Mesenchymal stem cell (in vitro differentiated cells and primary cell): ENCODE measurements around the gene SNCAIP.

ENCODE experiments used
- DNase-seq: peaks from one replicate; pipeline ENCODE4 v3.0.0-alpha.2; 2013
- H2AFZ ChIP-seq: one replicate; pipeline ENCODE4 v1.6.1; 2013; ENCODE audit warnings: low read depth, mild to moderate bottlenecking, control low read depth, inconsistent platforms, low read length, moderate library complexity
- H2AK5ac ChIP-seq: 2 replicates; pipeline ENCODE4 v1.6.1; 2013; ENCODE audit warnings: low read length, moderate library complexity, mild to moderate bottlenecking, inconsistent platforms; ENCODE audit not compliant: severe bottlenecking
- H2BK120ac ChIP-seq: one replicate; pipeline ENCODE4 v1.6.1; 2013; ENCODE audit warnings: low read depth, mild to moderate bottlenecking, inconsistent platforms, low read length, moderate library complexity
- H2BK12ac ChIP-seq, 2 experiments: one replicate each; pipeline ENCODE4 v1.6.1; 2013; ENCODE audit warnings: inconsistent platforms in 2 of 2, low read length in 2 of 2, mild to moderate bottlenecking in 2 of 2, moderate library complexity in 2 of 2, control low read depth in 1 of 2
- H2BK15ac ChIP-seq: one replicate; pipeline ENCODE4 v1.6.1; 2013; ENCODE audit warnings: mild to moderate bottlenecking, low read depth, inconsistent platforms; ENCODE audit not compliant: poor library complexity, severe bottlenecking
- H2BK5ac ChIP-seq: 2 replicates; pipeline ENCODE4 v1.6.1; 2013; ENCODE audit warnings: low read depth, mild to moderate bottlenecking, low read length, control low read depth, inconsistent platforms; ENCODE audit not compliant: poor library complexity, severe bottlenecking
- H3K14ac ChIP-seq, 2 experiments: one replicate each; pipeline ENCODE4 v1.6.1; 2013; ENCODE audit warnings: inconsistent platforms in 2 of 2, low read length in 2 of 2, control low read depth in 1 of 2, mild to moderate bottlenecking in 1 of 2, moderate library complexity in 1 of 2
- H3K18ac ChIP-seq, 2 experiments: one replicate each; pipeline ENCODE4 v1.6.1; 2013; ENCODE audit warnings: inconsistent platforms in 2 of 2, low read length in 2 of 2, control low read depth in 1 of 2, low read depth in 1 of 2, mild to moderate bottlenecking in 1 of 2
- H3K23ac ChIP-seq, 2 experiments: one replicate each; pipeline ENCODE4 v1.6.1; 2013; ENCODE audit warnings: inconsistent platforms in 2 of 2, low read length in 2 of 2, mild to moderate bottlenecking in 2 of 2, moderate library complexity in 2 of 2, control low read depth in 1 of 2
- H3K27ac ChIP-seq: 2 replicates; pipeline ENCODE4 v1.5.1; 2013; ENCODE audit warnings: mild to moderate bottlenecking, moderate library complexity, low read length, control low read depth, inconsistent platforms; ENCODE audit not compliant: poor library complexity, severe bottlenecking
- H3K27me3 ChIP-seq, 2 experiments: 2 replicates each; pipeline versions ENCODE4 v1.6.1 to v1.7.0; 2013; ENCODE audit warnings: low read length in 2 of 2, mild to moderate bottlenecking in 2 of 2, moderate library complexity in 2 of 2, control low read depth in 1 of 2, inconsistent platforms in 1 of 2; ENCODE audit not compliant: control insufficient read depth in 1 of 2, insufficient read depth in 1 of 2
- H3K36me3 ChIP-seq, 2 experiments: 2 replicates each; pipeline versions ENCODE4 v1.6.1 to v1.7.0; 2013; ENCODE audit warnings: low read length in 2 of 2, control low read depth in 1 of 2, inconsistent platforms in 1 of 2, low read depth in 1 of 2, mild to moderate bottlenecking in 1 of 2; ENCODE audit not compliant: insufficient read depth in 2 of 2, control insufficient read depth in 1 of 2
- H3K4ac ChIP-seq, 2 experiments: one replicate each; pipeline ENCODE4 v1.6.1; 2013; ENCODE audit warnings: inconsistent platforms in 2 of 2, low read length in 2 of 2, mild to moderate bottlenecking in 2 of 2, moderate library complexity in 2 of 2, control low read depth in 1 of 2, low read depth in 1 of 2
- H3K4me1 ChIP-seq: 2 replicates; pipeline ENCODE4 v1.6.1; 2013; ENCODE audit warnings: low read depth, low read length, control low read depth; ENCODE audit not compliant: control insufficient read depth, insufficient read depth
- H3K4me2 ChIP-seq: 2 replicates; pipeline ENCODE4 v1.6.1; 2013; ENCODE audit warnings: low read length, mild to moderate bottlenecking, inconsistent platforms; ENCODE audit not compliant: poor library complexity, severe bottlenecking
- H3K4me3 ChIP-seq, 2 experiments: 2 replicates each; pipeline versions ENCODE4 v1.5.1 to v1.7.0; 2013; ENCODE audit warnings: low read length in 2 of 2, mild to moderate bottlenecking in 2 of 2, control low read depth in 1 of 2, low read depth in 1 of 2; ENCODE audit not compliant: insufficient read depth in 1 of 2
- H3K79me1 ChIP-seq: replicated peaks from 2 replicates; pipeline ENCODE4 v1.6.1; 2013; ENCODE audit warnings: mild to moderate bottlenecking, control low read depth, low read length, inconsistent platforms; ENCODE audit not compliant: poor library complexity, severe bottlenecking
- H3K9ac ChIP-seq: 2 replicates; pipeline ENCODE4 v1.7.0; 2013; ENCODE audit warnings: mild to moderate bottlenecking, low read length, moderate library complexity
- H3K9me3 ChIP-seq: 2 replicates; pipeline ENCODE4 v1.7.0; 2013; ENCODE audit warnings: mild to moderate bottlenecking, low read length; ENCODE audit not compliant: control insufficient read depth
- H4K8ac ChIP-seq: one replicate; pipeline ENCODE4 v1.6.1; 2013; ENCODE audit warnings: inconsistent platforms, mild to moderate bottlenecking, low read length, moderate library complexity
- H4K91ac ChIP-seq: one replicate; pipeline ENCODE4 v1.6.1; 2013; ENCODE audit warnings: mild to moderate bottlenecking, low read length, inconsistent platforms
- WGBS: methylation state at CpG from one replicate; pipeline ENCODE4 v1.1.7; 2013; ENCODE audit warnings: mixed read lengths; 5-methylcytosine and 5-hydroxymethylcytosine counted together

SNCAIP gene

DNA sequence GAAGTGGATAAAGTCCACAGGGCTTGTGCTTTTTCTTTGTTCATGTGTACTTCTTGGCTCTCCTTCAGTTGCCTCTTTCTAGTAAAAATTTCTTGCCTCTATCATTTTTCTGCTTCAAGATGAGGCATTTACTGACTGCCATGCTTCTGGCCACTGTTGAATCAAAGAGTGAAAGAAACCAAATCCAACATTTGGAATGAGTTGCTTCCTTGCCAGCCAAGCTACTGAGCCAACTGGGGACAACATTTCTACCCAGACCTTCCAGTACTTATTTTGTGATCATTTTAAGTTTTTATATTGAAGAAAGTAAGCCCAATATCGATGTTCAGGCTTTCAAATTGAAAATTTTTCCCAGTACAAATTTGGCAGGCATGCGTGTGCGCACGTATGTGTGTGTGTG lies 73.2 kb downstream of the SNCAIP start:
- Histone ChIP-seq H4K91ac (no peak overlapping the region), H3K9ac (no peak overlapping the region), H2AFZ (no peak overlapping the region), H3K9me3 (no peaks in the 10 kb centered on the region), H3K4me2 (no peak overlapping the region), H2AK5ac (no peak overlapping the region), H2BK5ac (no peak overlapping the region), H2BK15ac (no peak overlapping the region), H3K27ac (no peak overlapping the region), H3K36me3 (no peaks in the 10 kb centered on the region), H3K4me3 (no peak overlapping the region), H3K4ac (no peak overlapping the region), H3K18ac (no peak overlapping the region), H3K27me3 (no peaks in the 10 kb centered on the region), H3K4me1 (no peaks in the 10 kb centered on the region), H3K79me1 (no peaks in the 10 kb centered on the region), H2BK12ac (no peak overlapping the region), H4K8ac (no peak overlapping the region), H2BK120ac (no peak overlapping the region), H3K14ac (no peak overlapping the region), H3K23ac (no peak overlapping the region)
- 92% methylated on average over 4 of the region's 4 CpGs for whole genome bisulfite sequencing
- DNase-seq = no peak

DNA sequence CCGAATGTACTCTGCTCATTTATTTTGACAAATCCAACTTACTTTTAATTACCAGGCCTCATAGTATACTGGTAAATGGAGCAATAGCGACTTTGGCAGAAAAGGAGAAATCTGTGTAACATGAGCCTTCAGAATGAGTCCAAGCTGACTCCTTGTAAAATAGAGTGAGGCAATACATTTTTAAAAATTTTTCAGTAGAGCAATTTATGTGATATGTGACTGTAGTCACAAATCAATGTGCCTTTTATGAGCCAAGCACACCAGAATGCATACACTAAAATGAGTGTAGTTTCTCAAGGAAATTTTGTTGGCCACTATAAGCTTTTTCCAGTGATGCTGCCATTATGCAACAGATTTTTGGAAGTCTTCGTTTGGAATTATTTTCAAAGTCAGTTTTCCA lies 73.8 kb downstream of the SNCAIP start:
- Histone ChIP-seq H3K4me3 (no peak overlapping the region), H3K4ac (no peak overlapping the region), H3K9ac (no peak overlapping the region), H2BK5ac (no peak overlapping the region), H2AK5ac (no peak overlapping the region), H3K23ac (no peak overlapping the region), H2BK120ac (no peak overlapping the region), H3K9me3 (no peaks in the 10 kb centered on the region), H4K8ac (no peak overlapping the region), H2AFZ (no peak overlapping the region), H3K27ac (no peak overlapping the region), H2BK15ac (no peak overlapping the region), H3K79me1 (no peaks in the 10 kb centered on the region), H3K4me1 (no peaks in the 10 kb centered on the region), H3K14ac (no peak overlapping the region), H2BK12ac (no peak overlapping the region), H3K27me3 (no peaks in the 10 kb centered on the region), H4K91ac (no peak overlapping the region), H3K36me3 (no peaks in the 10 kb centered on the region), H3K4me2 (no peak overlapping the region), H3K18ac (no peak overlapping the region)
- 100% methylated on average over 1 of the region's 3 CpGs for WGBS
- no peak for DNase-seq

DNA sequence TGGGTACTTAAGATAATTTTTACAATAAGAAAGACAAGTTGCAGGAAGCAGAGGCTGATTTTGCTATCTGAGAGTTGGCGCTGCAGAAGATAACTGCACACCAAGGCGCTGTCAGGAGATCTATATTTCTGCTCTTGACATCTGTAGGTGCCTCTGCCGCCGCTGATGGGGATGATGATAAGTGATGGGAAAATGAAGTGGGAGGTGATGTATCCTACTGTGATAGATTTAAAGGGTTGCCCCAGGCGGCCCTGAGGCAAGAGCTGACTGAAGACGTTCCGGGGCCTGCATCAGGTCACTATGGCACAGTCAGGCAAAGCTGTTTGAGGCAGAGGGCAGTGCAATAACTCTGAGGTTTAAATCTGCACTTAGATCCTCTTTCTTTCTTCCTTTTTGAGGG lies 78.1 kb downstream of the SNCAIP start:
- no peak overlapping the region for H3K14ac ChIP-seq
- no peak overlapping the region for H3K4ac ChIP-seq
- H3K4me1 ChIP-seq = no peaks in the 10 kb centered on the region
- no peak overlapping the region for H3K23ac ChIP-seq
- no peak overlapping the region for H2BK120ac ChIP-seq
- H2AFZ ChIP-seq = no peak overlapping the region
- no peak overlapping the region for H2BK15ac ChIP-seq
- H2AK5ac ChIP-seq = no peak overlapping the region
- H3K4me2 ChIP-seq = no peak overlapping the region
- no peaks in the 10 kb centered on the region for H3K27me3 ChIP-seq
- no peak overlapping the region for H2BK5ac ChIP-seq
- H2BK12ac ChIP-seq = no peak overlapping the region
- no peak overlapping the region for H4K91ac ChIP-seq
- H3K18ac ChIP-seq = no peak overlapping the region
- no peak overlapping the region for H4K8ac ChIP-seq
- no peaks in the 10 kb centered on the region for H3K9me3 ChIP-seq
- H3K4me3 ChIP-seq = no peak overlapping the region
- DNase-seq = no peak
- WGBS = 87% methylated on average over 7 of the region's 7 CpGs
- no peak overlapping the region for H3K9ac ChIP-seq
- H3K79me1 ChIP-seq = no peaks in the 10 kb centered on the region
- no peaks in the 10 kb centered on the region for H3K36me3 ChIP-seq
- no peak overlapping the region for H3K27ac ChIP-seq

GRCh38 chr5:122390694-122391093 lies 78.7 kb downstream of the SNCAIP start:
- H3K4me2 ChIP-seq = no peak overlapping the region
- no peak overlapping the region for H2BK15ac ChIP-seq
- WGBS = 96% methylated on average over 2 of the region's 3 CpGs
- H3K9me3 ChIP-seq = no peaks in the 10 kb centered on the region
- no peaks in the 10 kb centered on the region for H3K79me1 ChIP-seq
- no peak overlapping the region for H3K14ac ChIP-seq
- no peaks in the 10 kb centered on the region for H3K27me3 ChIP-seq
- H2AK5ac ChIP-seq = no peak overlapping the region
- no peak overlapping the region for H2AFZ ChIP-seq
- H2BK5ac ChIP-seq = no peak overlapping the region
- no peak overlapping the region for H3K27ac ChIP-seq
- no peak overlapping the region for H3K18ac ChIP-seq
- H2BK120ac ChIP-seq = no peak overlapping the region
- H2BK12ac ChIP-seq = peak overlapping the region; percentile 10 to 32
- H4K91ac ChIP-seq = no peak overlapping the region
- no peaks in the 10 kb centered on the region for H3K36me3 ChIP-seq
- H3K4me3 ChIP-seq = no peak overlapping the region
- no peak for DNase-seq
- H3K9ac ChIP-seq = no peak overlapping the region
- no peak overlapping the region for H4K8ac ChIP-seq
- H3K4me1 ChIP-seq = no peaks in the 10 kb centered on the region
- H3K4ac ChIP-seq = no peak overlapping the region
- H3K23ac ChIP-seq = no peak overlapping the region
